Central memory CD4-positive, alpha-beta T cell (primary cell): ENCODE data around the gene ADH7.
"Not testable (repeated sequence)": the region's sequence is repeated elsewhere in the genome, so short reads cannot be mapped to it uniquely, and the experiment has no call there.

Experiments
- DNase-seq: peaks from one replicate; pipeline ENCODE4 v3.0.0; 2022
- total RNA-seq, 3 experiments: gene quantifications; one replicate each; lab custom pipeline; 2026; lab: John Stamatoyannopoulos, UW

Gene ADH7
- 0 to 0.05 (median 0) reads per million in 3 experiments for total RNA-seq

DNA sequence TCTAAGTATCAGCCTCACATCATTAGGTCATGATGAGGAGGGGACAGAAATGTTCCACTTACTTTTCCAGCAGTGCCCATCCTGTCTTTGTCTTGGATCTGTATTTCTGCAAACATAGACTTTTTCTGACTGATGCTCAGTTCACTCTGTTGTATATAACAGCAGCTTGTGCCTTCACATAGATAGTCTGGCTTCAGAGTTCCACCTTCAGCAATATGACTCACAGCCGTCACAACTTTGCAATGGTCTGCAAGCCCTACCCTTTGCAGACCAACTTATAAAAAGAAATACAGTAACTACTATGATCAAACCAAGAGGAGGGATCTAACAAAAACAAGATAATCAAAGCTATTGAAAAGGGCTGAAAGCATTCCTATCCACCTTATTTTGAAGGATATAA, at the start of gene ADH7:
ADH7 (minus strand) TSS at position 189 of the 400 bp plus-strand sequence; CDS start at position 80, 109 bp downstream.
- DNase-seq, result no peak

GRCh38 chr4:99483636-99484035, 48.5 kb upstream of the ADH7 start:
- no peak for DNase-seq

DNA sequence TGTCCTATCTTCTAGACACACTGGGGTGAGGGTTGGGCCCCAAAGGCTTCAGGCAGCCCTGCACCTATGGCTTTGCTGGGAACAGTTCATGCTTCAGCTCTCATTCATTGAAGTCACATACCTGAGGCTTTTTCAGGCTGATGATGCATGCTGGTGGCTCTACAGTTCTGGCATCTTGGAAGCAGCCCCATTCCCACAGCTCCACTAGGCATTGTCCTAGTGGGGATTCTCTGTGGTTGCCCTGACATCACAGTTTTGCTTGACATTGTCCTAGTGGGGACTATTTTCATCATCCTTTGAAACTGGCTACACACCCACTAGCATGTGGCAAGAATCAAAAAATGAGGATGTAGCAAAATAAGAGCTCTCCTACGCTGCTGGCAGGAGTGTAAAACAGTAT, 38.0 kb upstream of the ADH7 start:
- DNase-seq, result no peak

DNA sequence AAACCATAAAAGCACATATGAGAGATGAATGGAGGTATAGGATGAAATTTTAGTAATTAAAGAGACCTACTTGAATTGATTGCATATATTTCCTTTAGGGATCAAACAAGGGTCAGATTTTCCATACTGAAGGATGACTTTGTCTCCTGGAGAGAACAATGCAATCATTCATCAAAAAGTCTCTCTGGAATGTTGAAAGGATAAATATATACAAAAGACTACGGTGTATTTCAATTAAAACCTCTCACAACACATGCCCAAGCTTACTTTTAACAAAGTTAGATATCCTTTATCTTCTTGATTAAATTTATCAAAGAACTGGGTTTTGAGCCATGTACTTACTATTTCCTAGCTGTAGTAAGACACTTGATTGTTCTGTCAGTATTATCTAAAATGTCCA, 36.8 kb upstream of the ADH7 start:
- DNase-seq, result no peak

GRCh38 chr4:99471349-99471748, 36.2 kb upstream of the ADH7 start:
- DNase-seq, result no peak

DNA sequence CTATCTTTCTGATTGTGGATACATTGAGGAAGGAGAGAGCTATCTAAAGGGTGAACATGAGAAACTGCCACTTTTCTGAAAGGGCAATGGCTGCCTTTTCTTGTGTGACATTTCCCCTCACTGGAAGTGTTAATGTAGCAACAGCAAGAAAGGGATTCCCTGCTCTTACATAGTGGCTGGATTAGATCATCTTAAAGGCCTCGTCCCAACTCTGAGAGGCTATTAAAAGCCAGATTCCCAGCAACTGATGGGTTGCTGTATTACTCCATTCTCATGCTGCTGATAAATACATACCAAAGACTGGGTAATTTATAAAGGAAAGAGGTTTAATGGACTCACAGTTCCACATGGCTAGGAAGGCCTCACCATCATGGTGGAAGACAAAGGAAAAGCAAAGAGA, 33.7 kb upstream of the ADH7 start:
- no peak for DNase-seq

DNA sequence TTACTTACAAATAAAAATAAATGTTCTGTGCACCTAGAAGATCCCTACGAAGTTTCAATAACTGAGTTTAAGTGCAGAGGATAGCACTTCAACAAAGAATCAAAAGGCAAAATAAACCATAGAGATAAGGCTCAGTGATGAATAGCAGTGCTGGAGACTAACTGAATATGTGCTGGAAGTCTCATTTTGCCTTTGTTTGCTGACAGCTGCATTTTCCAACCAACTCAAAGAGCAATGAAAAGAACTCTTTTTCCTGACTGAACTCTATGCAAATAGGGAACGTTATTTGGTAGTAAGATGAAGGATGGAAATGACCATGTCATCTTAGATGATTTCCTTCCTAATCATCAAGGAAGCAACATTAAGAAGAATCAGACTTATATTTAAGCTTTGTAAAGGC, 32.7 kb upstream of the ADH7 start:
- no peak for DNase-seq

DNA sequence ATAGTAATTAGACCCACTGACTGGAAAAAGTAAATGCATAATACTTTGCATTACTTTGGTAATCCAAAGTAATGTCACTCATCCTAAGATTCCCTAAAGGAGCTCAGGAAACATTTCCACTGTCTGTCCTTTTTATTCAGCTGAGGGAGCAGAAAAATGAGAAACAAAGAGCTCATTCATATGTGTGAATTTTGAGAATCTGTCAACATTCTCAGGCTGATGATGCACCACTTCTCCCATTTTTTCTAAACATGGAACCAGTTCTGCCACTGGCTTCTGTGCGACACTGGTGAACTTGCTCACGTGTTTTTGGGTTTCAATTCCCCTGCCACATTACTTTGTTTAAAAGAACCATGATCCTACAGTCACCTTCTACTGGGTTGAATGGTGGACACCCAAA, 28.4 kb upstream of the ADH7 start:
- DNase-seq, result no peak

DNA sequence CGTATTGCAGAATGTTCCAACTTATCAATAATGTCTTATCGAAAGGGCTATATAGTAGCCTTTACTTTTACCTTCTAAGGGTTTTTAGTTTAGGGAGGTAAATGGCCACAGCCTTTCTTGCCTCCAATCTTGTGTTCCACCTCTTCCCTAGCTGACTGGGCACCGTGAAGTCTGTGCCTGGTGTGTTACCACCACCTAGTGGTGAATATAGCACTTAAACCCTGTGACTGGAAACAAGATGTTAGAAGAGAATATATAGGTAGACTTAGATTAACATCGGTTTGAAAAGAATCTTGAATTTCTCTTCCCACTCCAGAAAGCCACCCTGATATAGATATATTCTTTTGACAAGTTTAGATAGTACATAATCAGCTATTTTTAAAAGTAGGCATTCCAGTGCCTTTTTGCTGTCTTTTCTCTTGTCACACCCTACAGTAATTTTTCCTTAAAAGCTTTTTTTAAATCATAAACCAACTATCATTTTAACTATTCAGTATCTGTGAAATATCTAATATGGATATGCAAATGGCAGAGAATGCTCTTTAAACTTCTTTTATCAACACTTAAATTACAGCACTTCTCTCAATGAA, 27.8 kb upstream of the ADH7 start:
- DNase-seq, result peak; percentile 35

DNA sequence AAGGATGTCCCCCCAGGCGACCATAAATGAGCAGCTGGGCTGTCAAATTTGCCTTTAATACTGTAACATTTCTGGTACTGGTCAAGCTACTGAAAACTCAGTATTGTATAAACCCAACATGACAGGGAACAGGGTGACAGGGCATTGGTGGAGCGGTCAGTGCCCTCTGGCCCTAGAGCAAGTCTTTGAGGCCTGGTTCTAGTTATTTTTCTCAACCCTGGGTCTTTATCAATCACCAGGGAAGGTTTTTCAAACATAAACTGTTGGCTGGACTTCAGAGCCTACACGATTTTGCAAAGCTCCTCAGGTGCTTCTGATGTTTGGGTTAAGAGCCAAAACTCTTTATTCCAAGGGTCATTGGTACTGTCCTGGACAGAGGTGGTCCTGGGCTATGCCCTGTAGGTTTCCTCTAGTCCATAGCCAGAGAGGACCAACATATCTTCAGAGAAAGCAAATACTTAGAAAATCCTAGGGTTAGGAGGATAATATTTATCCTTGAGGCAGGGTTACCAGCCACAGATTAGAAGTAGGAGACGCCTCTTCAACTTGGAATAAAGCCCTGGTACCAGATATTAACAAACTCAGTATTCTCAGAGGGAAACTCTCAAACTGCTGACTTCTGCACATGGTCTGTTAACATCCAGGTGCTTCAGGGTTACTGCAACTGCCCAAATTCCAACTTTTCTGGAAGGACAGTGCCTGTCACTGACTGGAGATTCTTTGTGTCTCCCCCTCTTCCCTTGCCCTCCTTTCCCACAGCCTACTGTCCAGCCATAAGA, 26.7 kb upstream of the ADH7 start:
- DNase-seq, result no peak

DNA sequence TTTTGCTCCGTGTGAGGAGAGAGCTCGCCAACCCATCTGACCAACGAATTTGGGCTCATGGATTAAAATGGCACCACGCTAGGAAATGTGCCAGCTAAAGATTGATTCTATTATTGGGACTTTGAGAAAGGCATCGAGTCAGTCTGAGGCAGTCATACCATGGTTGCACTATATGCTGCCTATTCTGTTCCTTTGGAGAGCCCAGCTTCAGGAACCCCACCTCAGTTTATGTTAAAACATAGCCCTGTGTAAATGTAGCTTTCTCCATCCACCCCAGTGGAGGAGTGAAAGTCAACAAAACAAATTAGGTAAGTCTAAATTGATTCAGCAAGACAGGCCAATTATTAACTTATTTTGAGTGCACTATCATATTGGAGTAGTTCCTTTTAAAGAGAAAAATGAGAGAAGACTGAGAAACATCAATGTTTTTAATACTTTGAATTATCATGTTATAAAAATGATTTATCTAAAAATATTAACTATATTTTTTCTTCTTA, 24.5 kb upstream of the ADH7 start:
- no peak for DNase-seq

- DNase-seq, result no peak
Observed at GRCh38 chr4:99458911-99459447, 23.8 kb upstream of the ADH7 start.

DNA sequence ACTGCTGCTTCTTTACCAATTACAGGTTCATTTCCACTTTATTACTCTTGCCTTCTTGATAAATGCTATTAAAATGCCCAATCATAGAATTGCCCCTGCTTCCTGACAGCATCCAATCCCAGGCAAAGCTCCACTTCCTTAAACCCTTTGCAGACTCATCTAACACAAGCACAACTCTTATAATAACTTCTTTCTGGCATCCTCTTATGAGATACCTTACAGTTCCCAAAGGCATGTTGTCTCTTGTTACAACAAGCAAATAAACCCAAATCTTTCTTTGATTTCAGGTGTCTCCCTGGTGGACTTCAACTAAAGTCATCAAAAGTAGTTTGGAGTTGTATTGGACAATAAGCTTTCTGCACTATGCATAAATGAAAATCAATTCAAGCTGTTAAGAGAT, 22.5 kb upstream of the ADH7 start:
- DNase-seq, result no peak

- DNase-seq, result no peak
Observed at GRCh38 chr4:99457270-99457669, 22.1 kb upstream of the ADH7 start.

DNA sequence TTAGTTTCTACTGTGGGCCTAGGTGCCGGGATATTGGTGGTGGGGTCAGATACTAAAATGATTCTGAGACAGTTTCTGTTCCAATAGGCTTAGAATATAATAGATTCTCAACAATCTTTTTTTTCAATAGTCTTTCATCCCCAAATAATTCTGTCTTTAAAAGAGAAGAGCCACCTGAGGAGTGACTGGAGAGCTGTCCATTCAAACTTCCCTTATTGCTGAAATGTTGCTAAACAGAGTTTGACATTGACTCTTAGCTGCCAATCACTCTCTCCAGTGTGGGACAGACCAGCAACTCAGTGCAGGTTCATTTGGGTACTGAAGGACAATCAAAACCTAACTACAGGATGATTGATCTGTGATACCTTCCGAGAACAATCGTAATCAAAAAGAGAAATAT, 12.4 kb upstream of the ADH7 start:
- DNase-seq, result no peak

DNA sequence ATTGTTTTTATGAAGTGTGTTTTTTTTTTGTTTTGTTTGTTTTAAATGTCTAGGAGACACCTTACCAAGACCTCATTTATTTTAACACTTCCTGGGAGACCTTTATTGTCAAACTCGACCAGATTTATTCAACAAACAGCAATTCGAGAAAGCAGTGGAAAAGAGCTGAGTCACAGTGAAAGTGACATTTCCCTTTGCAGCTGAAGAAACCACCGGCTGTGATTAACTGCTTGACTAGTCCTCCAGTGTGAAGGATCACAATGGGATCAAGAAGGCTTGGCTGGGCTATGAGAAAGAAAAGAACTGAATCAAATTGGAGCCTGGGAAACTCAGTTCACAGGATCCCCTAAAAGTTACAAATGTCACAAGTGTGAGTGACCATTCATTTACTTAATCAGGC, 11.9 kb upstream of the ADH7 start:
- DNase-seq, result no peak

GRCh38 chr4:99438405-99438780, 3.3 kb upstream of the ADH7 start:
- no peak for DNase-seq

DNA sequence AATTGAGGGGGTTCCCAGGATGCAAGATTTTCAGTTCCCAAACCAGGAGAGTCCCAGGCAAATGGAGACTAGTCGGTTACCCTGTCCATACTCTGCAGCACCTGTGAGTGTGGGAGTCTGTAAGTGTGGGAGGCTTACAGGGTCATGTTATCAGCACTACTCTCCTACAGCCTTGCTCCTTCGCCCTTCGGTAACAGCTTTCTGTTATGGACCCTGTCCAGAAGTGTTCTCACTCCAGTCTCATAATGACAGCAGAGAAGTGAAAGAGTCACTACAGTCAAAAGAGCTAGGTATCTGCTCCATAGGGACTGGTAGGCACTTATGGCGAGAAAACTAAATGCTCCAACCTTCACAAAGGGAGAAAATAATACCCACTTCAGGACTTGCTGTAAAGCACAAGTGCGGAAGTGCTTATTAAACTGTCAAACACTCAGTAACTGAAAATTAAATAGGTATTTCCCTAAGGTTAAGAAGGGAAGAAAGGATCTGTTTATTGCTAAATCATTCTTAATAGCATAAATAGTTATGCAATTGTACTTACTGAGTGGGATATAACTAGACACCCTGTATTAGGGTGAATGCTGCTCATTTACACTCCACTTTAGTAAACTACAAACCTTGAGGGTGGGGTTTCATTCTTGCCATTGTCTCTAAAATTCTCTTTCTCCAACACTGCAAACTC, 2.7 kb upstream of the ADH7 start:
- DNase-seq, result no peak

- no peak for DNase-seq
Observed at GRCh38 chr4:99436976-99437722, 2.0 kb upstream of the ADH7 start.

GRCh38 chr4:99436462-99436861, 1.3 kb upstream of the ADH7 start:
- DNase-seq, result no peak

DNA sequence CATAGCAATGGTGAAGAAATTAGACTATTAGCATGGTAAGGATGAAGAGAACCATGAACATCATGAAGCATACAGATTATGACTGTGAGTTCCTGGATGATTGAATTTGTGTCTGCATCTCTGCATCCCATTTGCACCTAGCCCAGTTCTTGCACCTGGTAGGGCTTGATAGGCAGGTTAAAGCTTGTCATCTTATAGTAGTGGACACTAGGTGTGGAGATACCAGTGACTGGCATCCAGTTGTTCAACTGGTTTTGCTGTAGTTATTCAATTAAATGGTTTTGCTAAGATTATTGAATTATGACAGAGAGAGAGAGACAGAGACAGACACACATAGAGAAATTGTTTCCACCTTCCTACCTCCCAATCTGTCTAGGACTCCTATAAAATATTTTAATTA, 5.0 kb downstream of the ADH7 start:
- DNase-seq, result no peak

DNA sequence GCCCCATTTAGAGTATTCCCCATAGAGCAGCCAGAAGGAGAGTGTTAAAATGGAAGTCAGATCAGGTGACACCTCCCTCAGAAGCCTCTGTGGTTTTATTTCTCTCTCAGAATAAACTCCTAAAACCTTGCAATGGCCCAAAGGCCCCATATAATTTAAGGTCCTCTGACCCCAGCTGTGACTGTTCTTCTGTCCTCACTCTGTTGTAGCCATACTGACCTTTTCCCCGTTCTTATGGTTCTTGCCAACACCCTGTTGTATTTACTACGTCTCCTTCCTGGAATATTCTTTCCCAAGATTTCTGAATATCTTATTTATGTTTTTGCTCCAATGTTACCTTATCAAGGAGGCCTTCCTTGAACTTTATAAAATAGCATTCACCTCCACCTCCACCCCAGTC, 18.0 kb downstream of the ADH7 start:
- DNase-seq, result no peak

DNA sequence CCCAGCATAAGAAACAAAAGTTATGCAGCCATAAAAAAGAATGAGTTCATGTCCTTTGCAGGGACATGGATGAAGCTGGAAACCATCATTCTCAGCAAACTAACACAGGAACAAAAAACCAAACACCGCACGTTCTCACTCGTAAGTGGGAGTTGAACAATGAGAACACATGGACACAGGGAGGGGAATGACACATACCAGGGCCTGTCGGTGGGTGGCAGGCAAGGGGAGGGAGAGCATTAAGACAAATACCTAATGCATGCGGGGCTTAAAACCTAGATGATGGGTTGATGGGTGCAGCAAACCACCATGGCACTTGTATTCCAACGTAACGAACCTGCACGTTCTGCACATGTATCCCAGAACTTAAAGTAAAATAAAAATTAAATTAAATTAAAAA, 19.4 kb downstream of the ADH7 start:
- DNase-seq, result not testable (repeated sequence)
